NOMO-1 treated with DMSO at 0.1 percent for 48 hours (cell line): ENCODE measurements around the gene NIPAL4.
A peak's percentile ranks its signal among the peaks of the same experiment; 100 is the strongest.

Experiments
- DNase-seq: peaks from one replicate; lab custom pipeline; 2025; ENCODE audit not compliant: unreplicated experiment; lab: John Stamatoyannopoulos, UW

NIPAL4 gene

GRCh38 chr5:157485340-157485739 is 25.3 kb downstream of the NIPAL4 start:
- no peak for DNase-seq

GRCh38 chr5:157485811-157486210 is 25.8 kb downstream of the NIPAL4 start:
- DNase-seq, result no peak

- DNase-seq, result no peak
These were observed 26.2 kb downstream of the NIPAL4 start for GRCh38 chr5:157486221-157486681.

GRCh38 chr5:157486861-157487260 is 26.8 kb downstream of the NIPAL4 start:
- DNase-seq, result no peak

- DNase-seq, result no peak
These were observed 27.3 kb downstream of the NIPAL4 start for GRCh38 chr5:157487358-157487757.

GRCh38 chr5:157491471-157491995 is 31.5 kb downstream of the NIPAL4 start:
- DNase-seq, result no peak

- no peak for DNase-seq
These were observed 32.9 kb downstream of the NIPAL4 start for GRCh38 chr5:157492886-157493285.

GRCh38 chr5:157494178-157494832 is 34.3 kb downstream of the NIPAL4 start:
- DNase-seq, result peak; percentile 90

GRCh38 chr5:157496864-157497263 is 36.9 kb downstream of the NIPAL4 start:
- DNase-seq, result no peak

GRCh38 chr5:157497875-157498611 is 38.0 kb downstream of the NIPAL4 start:
- DNase-seq, result no peak

- DNase-seq, result peak; percentile 91
These were observed 42.2 kb downstream of the NIPAL4 start for GRCh38 chr5:157502143-157502647.

GRCh38 chr5:157504053-157504452 is 44.0 kb downstream of the NIPAL4 start:
- no peak for DNase-seq

GRCh38 chr5:157505496-157505895 is 45.5 kb downstream of the NIPAL4 start:
- no peak for DNase-seq

GRCh38 chr5:157506066-157506590 is 46.1 kb downstream of the NIPAL4 start:
- DNase-seq, result no peak

GRCh38 chr5:157506981-157507780 is 47.2 kb downstream of the NIPAL4 start:
- no peak for DNase-seq

- DNase-seq, result no peak
These were observed 49.1 kb downstream of the NIPAL4 start for GRCh38 chr5:157509093-157509492.

GRCh38 chr5:157509587-157509986 is 49.6 kb downstream of the NIPAL4 start:
- DNase-seq, result no peak

GRCh38 chr5:157510682-157511081 is 50.7 kb downstream of the NIPAL4 start:
- no peak for DNase-seq

GRCh38 chr5:157511651-157512644 is 51.9 kb downstream of the NIPAL4 start:
- peak; percentile 40 for DNase-seq

- DNase-seq, result no peak
These were observed 53.2 kb downstream of the NIPAL4 start for GRCh38 chr5:157513182-157513581.
